Stimulated activated CD8-positive, alpha-beta memory T cell treated with anti-CD3 and anti-CD28 coated beads, Interleukin-12 subunit alpha, Interleukin-12 subunit beta, amount 100 ng/mL, for 4 hours (primary cell): Measurements from ENCODE around the gene CD63.

ENCODE experiments used
- DNase-seq: peaks from one replicate; pipeline ENCODE4 v3.0.0-alpha.2; 2020; ENCODE audit warnings: low read depth

The CD63 gene

GRCh38 chr12:55720894-55721444 is 7.8 kb downstream of the CD63 start:
- no peak for DNase-seq

- DNase-seq = no peak
These were observed 8.7 kb downstream of the CD63 start, which contains the start of gene RDH5 for GRCh38 chr12:55720071-55720564. Gene RDH5, plus strand, starts transcription at chr12:55720393. Its CDS starts 792 bp downstream, at chr12:55721185.

GRCh38 chr12:55719371-55719770 is 9.4 kb downstream of the CD63 start:
- DNase-seq = no peak

- no peak for DNase-seq
These were observed 10.1 kb downstream of the CD63 start for GRCh38 chr12:55718624-55719275.

GRCh38 chr12:55718015-55718414 is 10.8 kb downstream of the CD63 start:
- DNase-seq = no peak

GRCh38 chr12:55717011-55718007 is 11.5 kb downstream of the CD63 start:
- DNase-seq = no peak

- no peak for DNase-seq
These were observed 12.2 kb downstream of the CD63 start for GRCh38 chr12:55716582-55716957.

- peak; percentile 79 for DNase-seq
These were observed 12.8 kb downstream of the CD63 start, which contains the start of gene BLOC1S1 for GRCh38 chr12:55715833-55716581. Gene BLOC1S1, plus strand, starts transcription at chr12:55716046. Its CDS starts 6 bp downstream, at chr12:55716052.

- DNase-seq = no peak
These were observed 13.5 kb downstream of the CD63 start for GRCh38 chr12:55715169-55715764.

- DNase-seq = no peak
These were observed 15.1 kb downstream of the CD63 start for GRCh38 chr12:55713721-55714120.

GRCh38 chr12:55712700-55713415 is 16.0 kb downstream of the CD63 start:
- no peak for DNase-seq

GRCh38 chr12:55711786-55712553 is 16.8 kb downstream of the CD63 start:
- DNase-seq = no peak

GRCh38 chr12:55708695-55709233 is 20.0 kb downstream of the CD63 start:
- DNase-seq = no peak

- DNase-seq = peak; percentile 50
These were observed 20.7 kb downstream of the CD63 start, which contains the start of gene ITGA7 for GRCh38 chr12:55707841-55708694. Gene ITGA7, minus strand, starts transcription at chr12:55707904. Its CDS starts 222 bp downstream, at chr12:55707682.

GRCh38 chr12:55707219-55707671 is 21.6 kb downstream of the CD63 start:
- DNase-seq = no peak

- no peak for DNase-seq
These were observed 22.1 kb downstream of the CD63 start for GRCh38 chr12:55706568-55707218.

GRCh38 chr12:55705782-55706402 is 22.9 kb downstream of the CD63 start:
- no peak for DNase-seq
